Measurements from ENCODE around the gene RRP8. TPM values are rescaled to one million over a fixed set of nuclear protein-coding genes. Genes with fewer than 3 reads are reported as not detected.

Gene RRP8
- total RNA-seq, 1 donor from 2014 or later, result 26.9 TPM

- intact Hi-C loops (cut with micrococcal nuclease), result no loop called here
These were observed 56.2 kb downstream of the RRP8 start for GRCh38 chr11:6547177-6547576.

- intact Hi-C loops (cut with micrococcal nuclease), result no loop called here
These were observed 56.7 kb downstream of the RRP8 start for GRCh38 chr11:6546735-6547134.

DNA sequence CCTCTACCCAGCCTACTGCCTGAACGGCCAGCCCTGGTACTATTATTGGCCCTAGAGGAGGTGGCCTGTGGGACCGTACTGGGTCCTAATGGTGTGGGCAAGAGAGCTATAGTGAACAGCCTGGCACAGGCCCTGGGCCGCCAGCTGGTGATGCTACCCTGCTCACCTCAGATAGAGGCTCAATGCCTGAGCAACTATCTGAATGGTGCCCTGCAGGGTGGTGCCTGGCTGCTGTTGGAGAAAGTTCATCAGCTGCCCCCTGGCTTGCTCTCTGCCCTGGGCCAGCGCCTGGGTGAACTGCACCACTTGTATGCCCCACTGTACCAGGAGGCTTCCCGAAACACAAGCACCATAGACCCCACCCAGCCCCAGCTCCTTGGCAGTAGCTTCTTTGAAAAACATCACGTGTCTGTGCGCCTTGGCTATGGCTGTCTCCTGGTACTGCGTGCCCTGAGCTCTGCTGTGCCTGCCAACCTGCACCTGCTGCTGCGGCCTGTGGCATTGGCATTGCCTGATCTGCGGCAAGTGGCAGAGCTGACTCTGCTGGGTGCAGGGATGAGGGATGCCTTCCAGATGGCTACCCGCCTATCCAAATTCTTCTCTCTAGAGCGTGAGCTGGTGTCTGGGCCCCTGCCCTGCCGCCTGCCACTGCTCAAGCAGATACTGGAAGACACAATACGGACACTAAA, 57.4 kb downstream of the RRP8 start:
- intact Hi-C loops (cut with micrococcal nuclease), result no loop called here

Other genes starting within 250 kb of the RRP8 start
- 41.1 and 46.5 TPM in 2 replicates for gene SMPD1, start 213.1 kb downstream of the RRP8 start, total RNA-seq
- 51.1 and 53.9 TPM in 2 replicates for gene APBB1, start 184.5 kb downstream of the RRP8 start, total RNA-seq
- 0.18 and 0.36 TPM in 2 replicates for gene HPX, start 162.6 kb downstream of the RRP8 start, total RNA-seq
- 7.5 and 10.7 TPM in 2 replicates for gene TRIM3, start 129.7 kb downstream of the RRP8 start, total RNA-seq
- 41.1 and 41.3 TPM in 2 replicates for gene ARFIP2, start 122.3 kb downstream of the RRP8 start, total RNA-seq
- 32.5 and 33.9 TPM in 2 replicates for gene TIMM10B, start 122.1 kb downstream of the RRP8 start, total RNA-seq
- gene DNHD1, start 106.3 kb downstream of the RRP8 start, total RNA-seq, result 20.1 and 21.2 TPM in 2 replicates
- gene ILK, start 158 bp upstream of the RRP8 start, total RNA-seq, result 128 and 134 TPM in 2 replicates
- 123 and 133 TPM in 2 replicates for gene TAF10, start 8.6 kb upstream of the RRP8 start, total RNA-seq
- 63.3 and 64.4 TPM in 2 replicates for gene TPP1, start 15.8 kb upstream of the RRP8 start, total RNA-seq
- gene DCHS1, start 52.2 kb upstream of the RRP8 start, total RNA-seq, result 0.43 and 0.45 TPM in 2 replicates
- gene MRPL17, start 79.7 kb upstream of the RRP8 start, total RNA-seq, result 71.3 and 72.4 TPM in 2 replicates
- 0.18 and 0.25 TPM in 2 replicates for gene OR2AG2, start 168.4 kb upstream of the RRP8 start, total RNA-seq
- not detected in 2 replicates for gene OR2AG1, start 179.4 kb upstream of the RRP8 start, total RNA-seq
- 0.23 TPM in 2 replicates for gene OR6A2, start 196.1 kb upstream of the RRP8 start, total RNA-seq
- not detected in 2 replicates for gene OR10A5, start 242.1 kb upstream of the RRP8 start, total RNA-seq